T-helper 2 cell treated with Interferon-gamma antibody and Interleukin-4, amounts not matched to agents 5 μg/mL and 100 μg/mL, for 36 hours (primary cell): ENCODE data around the gene ROR2.
"Not testable (repeated sequence)": the region's sequence is repeated elsewhere in the genome, so short reads cannot be mapped to it uniquely, and the experiment has no call there.

ENCODE experiments used
- DNase-seq: peaks from one replicate; pipeline ENCODE4 v3.0.0; 2021; ENCODE audit warnings: low spot score
- H3K27ac Mint-ChIP-seq: one replicate; pipeline ENCODE4 v1.8.0; 2021; ENCODE audit warnings: mild to moderate bottlenecking, mixed read lengths
- H3K27me3 Mint-ChIP-seq: one replicate; pipeline ENCODE4 v1.8.0; 2021; ENCODE audit warnings: low read depth, mixed read lengths
- H3K36me3 Mint-ChIP-seq: one replicate; pipeline ENCODE4 v1.8.0; 2021; ENCODE audit warnings: low read depth, mixed read lengths
- H3K4me1 Mint-ChIP-seq: one replicate; pipeline ENCODE4 v1.8.0; 2021; ENCODE audit warnings: low read depth, mixed read lengths
- H3K4me3 Mint-ChIP-seq: one replicate; pipeline ENCODE4 v1.8.0; 2022; ENCODE audit warnings: mild to moderate bottlenecking, moderate library complexity, mixed read lengths
- H3K9me3 Mint-ChIP-seq: one replicate; pipeline ENCODE4 v1.8.0; 2021; ENCODE audit warnings: mixed read lengths

ROR2 gene

GRCh38 chr9:91807643-91808246 is 142.3 kb downstream of the ROR2 start:
- H3K27ac Mint-ChIP-seq, result no peak overlapping the region
- H3K27me3 Mint-ChIP-seq, result peaks cover 5% of the 10 kb centered on the region
- H3K9me3 Mint-ChIP-seq, result no peaks in the 10 kb centered on the region
- H3K4me3 Mint-ChIP-seq, result no peak overlapping the region
- H3K36me3 Mint-ChIP-seq, result no peaks in the 10 kb centered on the region
- no peaks in the 10 kb centered on the region for H3K4me1 Mint-ChIP-seq
- DNase-seq, result no peak

GRCh38 chr9:91805031-91805430 is 145.0 kb downstream of the ROR2 start:
- Mint-ChIP-seq H3K27me3 (peaks cover 5% of the 10 kb centered on the region), H3K4me3 (no peak overlapping the region), H3K36me3 (no peaks in the 10 kb centered on the region), H3K9me3 (no peaks in the 10 kb centered on the region), H3K27ac (no peak overlapping the region), H3K4me1 (no peaks in the 10 kb centered on the region)
- no peak for DNase-seq

GRCh38 chr9:91803970-91804752 is 145.9 kb downstream of the ROR2 start:
- no peak overlapping the region for H3K27ac Mint-ChIP-seq
- no peaks in the 10 kb centered on the region for H3K36me3 Mint-ChIP-seq
- H3K4me1 Mint-ChIP-seq, result peaks cover 3% of the 10 kb centered on the region
- no peak overlapping the region for H3K4me3 Mint-ChIP-seq
- H3K9me3 Mint-ChIP-seq, result no peaks in the 10 kb centered on the region
- peaks cover 5% of the 10 kb centered on the region for H3K27me3 Mint-ChIP-seq
- no peak for DNase-seq

GRCh38 chr9:91803151-91803940 is 146.7 kb downstream of the ROR2 start:
- no peaks in the 10 kb centered on the region for H3K36me3 Mint-ChIP-seq
- peaks cover 10% of the 10 kb centered on the region for H3K4me1 Mint-ChIP-seq
- no peaks in the 10 kb centered on the region for H3K9me3 Mint-ChIP-seq
- peaks cover 5% of the 10 kb centered on the region for H3K27me3 Mint-ChIP-seq
- no peak overlapping the region for H3K27ac Mint-ChIP-seq
- DNase-seq, result no peak
- H3K4me3 Mint-ChIP-seq, result no peak overlapping the region

GRCh38 chr9:91802391-91802790 is 147.6 kb downstream of the ROR2 start:
- H3K36me3 Mint-ChIP-seq, result no peaks in the 10 kb centered on the region
- DNase-seq, result no peak
- peaks cover 5% of the 10 kb centered on the region for H3K27me3 Mint-ChIP-seq
- H3K27ac Mint-ChIP-seq, result no peak overlapping the region
- H3K4me1 Mint-ChIP-seq, result peaks cover 10% of the 10 kb centered on the region
- no peak overlapping the region for H3K4me3 Mint-ChIP-seq
- no peaks in the 10 kb centered on the region for H3K9me3 Mint-ChIP-seq

- Mint-ChIP-seq H3K27ac (no peak overlapping the region), H3K27me3 (peaks cover 4% of the 10 kb centered on the region), H3K9me3 (no peaks in the 10 kb centered on the region), H3K36me3 (no peaks in the 10 kb centered on the region), H3K4me3 (no peak overlapping the region), H3K4me1 (peaks cover 11% of the 10 kb centered on the region)
- DNase-seq, result no peak
Observed at GRCh38 chr9:91800473-91801030, 149.5 kb downstream of the ROR2 start.

- Mint-ChIP-seq H3K4me1 (peaks cover 11% of the 10 kb centered on the region), H3K4me3 (peak overlapping the region; percentile 47), H3K9me3 (no peaks in the 10 kb centered on the region), H3K27me3 (peaks cover 1% of the 10 kb centered on the region), H3K36me3 (no peaks in the 10 kb centered on the region), H3K27ac (peak overlapping the region; percentile 62)
- no peak for DNase-seq
Observed at GRCh38 chr9:91799113-91799744, 150.8 kb downstream of the ROR2 start.

GRCh38 chr9:91798273-91799112 is 151.5 kb downstream of the ROR2 start:
- not testable (repeated sequence) for H3K9me3 Mint-ChIP-seq, H3K27me3 Mint-ChIP-seq, H3K36me3 Mint-ChIP-seq
- Mint-ChIP-seq H3K4me3 (peak overlapping the region; percentile 47), H3K4me1 (peaks cover 11% of the 10 kb centered on the region), H3K27ac (peak overlapping the region; percentile 62)
- DNase-seq, result peak; percentile 14

- peaks cover 11% of the 10 kb centered on the region for H3K4me1 Mint-ChIP-seq
Observed at GRCh38 chr9:91797517-91797916, 152.5 kb downstream of the ROR2 start.

GRCh38 chr9:91796516-91796915 is 153.5 kb downstream of the ROR2 start:
- not testable (repeated sequence) for H3K27me3 Mint-ChIP-seq, H3K9me3 Mint-ChIP-seq, H3K27ac Mint-ChIP-seq, H3K36me3 Mint-ChIP-seq, H3K4me3 Mint-ChIP-seq
- peak; percentile 10 for DNase-seq
- H3K4me1 Mint-ChIP-seq, result peaks cover 11% of the 10 kb centered on the region

More at GRCh38 chr9:91797517-91797916, 152.5 kb downstream of the ROR2 start:
- not testable (repeated sequence) for H3K4me3 Mint-ChIP-seq, DNase-seq, H3K27ac Mint-ChIP-seq, H3K36me3 Mint-ChIP-seq, H3K9me3 Mint-ChIP-seq, H3K27me3 Mint-ChIP-seq

- Mint-ChIP-seq H3K9me3 (no peaks in the 10 kb centered on the region), H3K36me3 (no peaks in the 10 kb centered on the region), H3K4me3 (no peak overlapping the region), H3K27ac (peak overlapping the region; percentile 53), H3K4me1 (peaks cover 11% of the 10 kb centered on the region), H3K27me3 (peaks cover 6% of the 10 kb centered on the region)
- DNase-seq, result no peak
Observed at GRCh38 chr9:91795598-91796241, 154.3 kb downstream of the ROR2 start.

- not testable (repeated sequence) for H3K36me3 Mint-ChIP-seq, H3K4me1 Mint-ChIP-seq, H3K27ac Mint-ChIP-seq, H3K9me3 Mint-ChIP-seq, DNase-seq, H3K27me3 Mint-ChIP-seq, H3K4me3 Mint-ChIP-seq
Observed at GRCh38 chr9:91793371-91793770, 156.7 kb downstream of the ROR2 start.
